IMR-90 (cell line): ENCODE results near the gene AGBL1. TPM values are rescaled to one million over a fixed set of nuclear protein-coding genes. Genes with fewer than 3 reads are reported as not detected.

ENCODE experiments used
- ATAC-seq: fragments of 200-7000 bp; cut with Tn5 transposase; 2 replicates; pipeline ENCODE4 v1.9.1; 2020; ENCODE audit warnings: low read depth, mild to moderate bottlenecking, moderate library complexity
- BruUV-seq: library from RNA; stranded (reverse); fragments of 400-500 nt; replicated peaks from 2 replicates; lab custom pipeline; 2021; lab: Mats Ljungman, UMichigan
- CTCF ChIA-PET: fragments of 300-600 bp; formaldehyde crosslinking; extraction: SDS; loops from one replicate; lab custom pipeline; 2021; ENCODE audit warnings: antibody characterized with exemption; lab: Yijun Ruan, JAX
- POLR2A ChIA-PET: fragments of 300-600 bp; sonication (Branson Sonifier 250); formaldehyde crosslinking; loops from one replicate; lab custom pipeline; 2022; ENCODE audit warnings: antibody characterized with exemption; ENCODE audit not compliant: unreplicated experiment; lab: Charles Lee
- DNase-seq: peaks from one replicate; pipeline ENCODE4 v3.0.0; 2013
- H2AFZ ChIP-seq: replicated peaks from 2 replicates; pipeline ENCODE3; 2013; ENCODE audit warnings: low read length, mild to moderate bottlenecking; ENCODE audit not compliant: poor library complexity
- H2AK5ac ChIP-seq: 2 replicates; pipeline ENCODE4 v1.6.1; 2013; ENCODE audit warnings: low read depth, low read length, inconsistent platforms
- H2AK9ac ChIP-seq: replicated peaks from 2 replicates; pipeline ENCODE3; 2013; ENCODE audit warnings: mild to moderate bottlenecking, low read depth, low read length, moderate library complexity; ENCODE audit not compliant: poor library complexity
- H2BK120ac ChIP-seq: 2 replicates; pipeline ENCODE4 v1.6.1; 2013; ENCODE audit warnings: low read depth, low read length, inconsistent platforms
- H2BK15ac ChIP-seq: 3 replicates; pipeline ENCODE4 v1.6.1; 2013; ENCODE audit warnings: low read depth, low read length, inconsistent platforms
- H2BK20ac ChIP-seq: 2 replicates; pipeline ENCODE4 v1.6.1; 2013; ENCODE audit warnings: low read depth, mild to moderate bottlenecking, inconsistent platforms, low read length, moderate library complexity
- H2BK5ac ChIP-seq: 2 replicates; pipeline ENCODE4 v1.6.1; 2013; ENCODE audit warnings: mild to moderate bottlenecking, low read depth, low read length, inconsistent platforms; ENCODE audit not compliant: poor library complexity, severe bottlenecking
- H3K14ac ChIP-seq: replicated peaks from 2 replicates; pipeline ENCODE4 v1.6.1; 2013; ENCODE audit warnings: low read depth, low read length, inconsistent platforms
- H3K18ac ChIP-seq: 2 replicates; pipeline ENCODE4 v1.6.1; 2013; ENCODE audit warnings: low read depth, low read length, control low read depth
- H3K23ac ChIP-seq: 2 replicates; pipeline ENCODE4 v1.6.1; 2013; ENCODE audit warnings: low read depth, low read length, inconsistent platforms
- H3K27ac ChIP-seq: 2 replicates; pipeline ENCODE4 v1.5.1; 2013; ENCODE audit warnings: mild to moderate bottlenecking, control low read depth, low read length; ENCODE audit not compliant: insufficient read depth
- H3K27me3 ChIP-seq: 2 replicates; pipeline ENCODE4 v1.6.1; 2013; ENCODE audit warnings: low read length; ENCODE audit not compliant: control insufficient read depth, insufficient read depth
- H3K36me3 ChIP-seq: 2 replicates; pipeline ENCODE4 v1.6.1; 2013; ENCODE audit warnings: low read length, mixed read lengths; ENCODE audit not compliant: control insufficient read depth, insufficient read depth
- H3K4ac ChIP-seq: 2 replicates; pipeline ENCODE4 v1.6.1; 2013; ENCODE audit warnings: low read depth, low read length, inconsistent platforms
- H3K4me1 ChIP-seq: 2 replicates; pipeline ENCODE4 v1.6.1; 2013; ENCODE audit warnings: low read length, mixed read lengths; ENCODE audit not compliant: control insufficient read depth, insufficient read depth
- H3K4me2 ChIP-seq: 2 replicates; pipeline ENCODE4 v1.6.1; 2013; ENCODE audit warnings: low read depth, mild to moderate bottlenecking, control low read depth, low read length, moderate library complexity
- H3K4me3 ChIP-seq: 2 replicates; pipeline ENCODE4 v1.5.1; 2013; ENCODE audit warnings: low read depth, mild to moderate bottlenecking, control low read depth, low read length, moderate library complexity; ENCODE audit not compliant: insufficient read depth
- H3K56ac ChIP-seq: 2 replicates; pipeline ENCODE4 v1.6.1; 2013; ENCODE audit warnings: low read length, inconsistent platforms; ENCODE audit not compliant: insufficient read depth; ENCODE audit errors: extremely low read depth
- H3K79me1 ChIP-seq, 2 experiments: 2 replicates each; pipeline ENCODE4 v1.6.1; 2013; ENCODE audit warnings: low read length in 2 of 2, inconsistent platforms in 1 of 2, low read depth in 1 of 2
- H3K9ac ChIP-seq: 2 replicates; pipeline ENCODE4 v1.6.1; 2013; ENCODE audit warnings: low read depth, low read length, control low read depth
- H3K9me1 ChIP-seq: 2 replicates; pipeline ENCODE4 v1.6.1; 2013; ENCODE audit warnings: low read length, inconsistent platforms; ENCODE audit not compliant: insufficient read depth
- H3K9me3 ChIP-seq: 2 replicates; pipeline ENCODE4 v1.6.1; 2013; ENCODE audit warnings: low read length; ENCODE audit not compliant: control insufficient read depth, insufficient read depth
- H4K20me1 ChIP-seq: 2 replicates; pipeline ENCODE4 v1.6.1; 2013; ENCODE audit warnings: low read length, inconsistent platforms; ENCODE audit not compliant: insufficient read depth
- H4K5ac ChIP-seq: 2 replicates; pipeline ENCODE4 v1.6.1; 2013; ENCODE audit warnings: mild to moderate bottlenecking, low read depth, low read length, control low read depth
- H4K8ac ChIP-seq, 2 experiments: 2 replicates each; pipeline ENCODE4 v1.6.1; 2013; ENCODE audit warnings: low read depth in 2 of 2, low read length in 2 of 2, control low read depth in 1 of 2, inconsistent platforms in 1 of 2
- H4K91ac ChIP-seq: 2 replicates; pipeline ENCODE4 v1.6.1; 2013; ENCODE audit warnings: low read depth, low read length, inconsistent platforms; ENCODE audit not compliant: insufficient read depth
- CEBPB ChIP-seq: IDR thresholded peaks from 2 replicates; pipeline ENCODE4 v1.6.1; 2012; ENCODE audit warnings: low read depth, low read length, improper control_type of control experiment
- ELK1 ChIP-seq: fragments of 150-350 bp; IDR thresholded peaks from 2 replicates; pipeline ENCODE4 v1.6.1; 2016; ENCODE audit warnings: low read depth, mild to moderate bottlenecking, low read length, moderate library complexity, borderline replicate concordance
- POLR2A ChIP-seq: IDR thresholded peaks from 2 replicates; pipeline ENCODE4 v1.6.1; 2012; ENCODE audit warnings: mild to moderate bottlenecking, low read depth, low read length
- RCOR1 ChIP-seq: IDR thresholded peaks from 2 replicates; pipeline ENCODE4 v1.6.1; 2012; ENCODE audit warnings: mild to moderate bottlenecking, low read length, improper control_type of control experiment; ENCODE audit not compliant: insufficient replicate concordance
- RFX5 ChIP-seq: IDR thresholded peaks from 2 replicates; pipeline ENCODE4 v1.8.0; 2012; ENCODE audit warnings: low read depth, mild to moderate bottlenecking, low read length, moderate library complexity
- SMC3 ChIP-seq: fragments of 150-350 bp; IDR thresholded peaks from 2 replicates; pipeline ENCODE4 v1.6.1; 2016; ENCODE audit warnings: low read depth, mild to moderate bottlenecking, antibody characterized with exemption, low read length, moderate library complexity
- WGBS, 2 experiments: methylation state at CpG; one replicate each; pipeline versions ENCODE4 v1.1.5 to v1.1.7; 2013; ENCODE audit warnings: missing lambda C conversion rate in 2 of 2; ENCODE audit not compliant: insufficient read length in 1 of 2; ENCODE audit errors: extremely low coverage in 2 of 2; 5-methylcytosine and 5-hydroxymethylcytosine counted together
- dilution Hi-C: fragments of 300-500 bp; cut with HindIII; formaldehyde crosslinking; loops from one replicate; pipeline ENCODE4 v1.14.3; 2018; ENCODE audit warnings: low sequenced_read_pairs; ENCODE audit not compliant: unreplicated experiment
- in situ Hi-C: fragments of 300-500 bp; cut with MboI; formaldehyde crosslinking; loops from 3 replicates; pipeline ENCODE4 v1.14.3; 2019; ENCODE audit warnings: low sequenced_read_pairs, inconsistent platforms, mixed read lengths
- intact Hi-C: fragments of 100-400 bp; cut with micrococcal nuclease; formaldehyde crosslinking; loops from 2 replicates; pipeline ENCODE4 v1.10.0; 2022
- polyA plus RNA-seq, 3 experiments: library from polyadenylated mRNA; depleted of rRNA; stranded (reverse); fragments of >200 nt; gene quantifications; 2 replicates each; pipeline ENCODE4 v1.2.3, GENCODE V29; 2012; ENCODE audit warnings: low replicate concordance in 1 of 3
- total RNA-seq: library from RNA; depleted of rRNA; stranded (reverse); fragments of >200 nt; gene quantifications from 2 replicates; pipeline ENCODE4 v1.2.3, GENCODE V29; 2012
- TF ChIP-seq, protein P1 (sequence below): conservative IDR thresholded peaks from 2 replicates; pipeline ENCODE4 v1.5.1; 2012; ENCODE audit warnings: mild to moderate bottlenecking, low read depth, low read length, improper control_type of control experiment

AGBL1 gene
- total and polyA plus RNA-seq, 2 of the 4 experiments (the other 2 are of a cell fraction): not detected

DNA sequence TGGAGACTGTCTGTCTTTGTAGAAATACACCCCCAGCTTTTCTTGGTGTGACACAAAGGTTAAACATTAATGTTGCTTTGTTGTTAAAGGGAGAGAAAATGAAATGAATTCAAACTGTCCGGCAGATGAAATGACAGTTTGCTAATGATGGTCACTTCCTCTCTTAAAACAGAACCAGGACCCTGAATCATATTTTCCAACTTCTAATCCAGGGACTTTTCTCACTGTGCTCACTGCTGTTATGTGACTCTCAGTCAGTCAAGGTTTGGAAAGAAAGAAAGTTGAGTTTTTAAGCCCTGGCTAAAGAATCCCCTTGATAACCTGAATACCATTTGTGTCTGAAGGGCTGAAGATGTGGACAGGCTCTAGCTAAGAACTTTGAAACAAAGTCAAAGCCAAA is 215.8 kb downstream of the AGBL1 start:
- H4K8ac ChIP-seq: no peak overlapping the region
- no peaks in the 10 kb centered on the region for H4K20me1 ChIP-seq
- ATAC-seq: no peak

More for the DNA sequence above, 215.8 kb downstream of the AGBL1 start:
- Histone ChIP-seq H3K79me1 (no peaks in the 10 kb centered on the region), H3K27me3 (no peaks in the 10 kb centered on the region), H3K4me3 (no peak overlapping the region), H3K4ac (no peak overlapping the region), H2BK5ac (no peak overlapping the region), H2AK5ac (no peak overlapping the region), H3K9me3 (peaks cover 8% of the 10 kb centered on the region), H2AFZ (no peak overlapping the region), H3K23ac (no peak overlapping the region), H2AK9ac (no peak overlapping the region), H3K14ac (no peak overlapping the region), H4K5ac (no peak overlapping the region), H2BK20ac (no peak overlapping the region), H3K36me3 (no peaks in the 10 kb centered on the region), H3K4me1 (no peaks in the 10 kb centered on the region), H3K56ac (no peak overlapping the region), H3K18ac (no peak overlapping the region), H3K4me2 (no peak overlapping the region), H2BK15ac (no peak overlapping the region), H3K27ac (no peak overlapping the region), H3K9me1 (no peaks in the 10 kb centered on the region), H4K91ac (no peak overlapping the region), H2BK120ac (no peak overlapping the region), H3K9ac (no peak overlapping the region)
- intact Hi-C loops: no loop called here
- dilution Hi-C loops: no loop called here
- no peak for DNase-seq
- TF ChIP-seq RCOR1 (no peak), SMC3 (no peak), CEBPB (no peak), POLR2A (no peak), ELK1 (no peak), RFX5 (no peak)
- TF ChIP-seq, protein P1, sequence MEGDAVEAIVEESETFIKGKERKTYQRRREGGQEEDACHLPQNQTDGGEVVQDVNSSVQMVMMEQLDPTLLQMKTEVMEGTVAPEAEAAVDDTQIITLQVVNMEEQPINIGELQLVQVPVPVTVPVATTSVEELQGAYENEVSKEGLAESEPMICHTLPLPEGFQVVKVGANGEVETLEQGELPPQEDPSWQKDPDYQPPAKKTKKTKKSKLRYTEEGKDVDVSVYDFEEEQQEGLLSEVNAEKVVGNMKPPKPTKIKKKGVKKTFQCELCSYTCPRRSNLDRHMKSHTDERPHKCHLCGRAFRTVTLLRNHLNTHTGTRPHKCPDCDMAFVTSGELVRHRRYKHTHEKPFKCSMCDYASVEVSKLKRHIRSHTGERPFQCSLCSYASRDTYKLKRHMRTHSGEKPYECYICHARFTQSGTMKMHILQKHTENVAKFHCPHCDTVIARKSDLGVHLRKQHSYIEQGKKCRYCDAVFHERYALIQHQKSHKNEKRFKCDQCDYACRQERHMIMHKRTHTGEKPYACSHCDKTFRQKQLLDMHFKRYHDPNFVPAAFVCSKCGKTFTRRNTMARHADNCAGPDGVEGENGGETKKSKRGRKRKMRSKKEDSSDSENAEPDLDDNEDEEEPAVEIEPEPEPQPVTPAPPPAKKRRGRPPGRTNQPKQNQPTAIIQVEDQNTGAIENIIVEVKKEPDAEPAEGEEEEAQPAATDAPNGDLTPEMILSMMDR: no peak
- BruUV-seq: no TSS peak
- ChIA-PET CTCF (no interaction called here), POLR2A (no interaction called here)
- no CpG with 5 or more reads among the region's 1 CpG for WGBS, 2 experiments
- in situ Hi-C loops: no loop called here
